Uterus (tissue), 2 donors: ENCODE results near the gene TMEM219.

Experiments used
- CTCF ChIP-seq, 4 experiments: fragments of 200-600 bp in 2 of 4; fragments of 450-650 bp in 2 of 4; sonication (generic) in 2 of 4; IDR thresholded peaks; one replicate each; pipeline ENCODE4 v1.5.1; 2016 to 2019; ENCODE audit warnings: antibody characterized with exemption in 4 of 4, mild to moderate bottlenecking in 2 of 4, moderate library complexity in 1 of 4
- POLR2A ChIP-seq, 2 donors: fragments of 450-650 bp; IDR thresholded peaks; one replicate each; pipeline ENCODE4 v1.6.1; 2016; ENCODE audit warnings: antibody characterized with exemption in 2 of 2, mild to moderate bottlenecking in 1 of 2, moderate library complexity in 1 of 2

DNA sequence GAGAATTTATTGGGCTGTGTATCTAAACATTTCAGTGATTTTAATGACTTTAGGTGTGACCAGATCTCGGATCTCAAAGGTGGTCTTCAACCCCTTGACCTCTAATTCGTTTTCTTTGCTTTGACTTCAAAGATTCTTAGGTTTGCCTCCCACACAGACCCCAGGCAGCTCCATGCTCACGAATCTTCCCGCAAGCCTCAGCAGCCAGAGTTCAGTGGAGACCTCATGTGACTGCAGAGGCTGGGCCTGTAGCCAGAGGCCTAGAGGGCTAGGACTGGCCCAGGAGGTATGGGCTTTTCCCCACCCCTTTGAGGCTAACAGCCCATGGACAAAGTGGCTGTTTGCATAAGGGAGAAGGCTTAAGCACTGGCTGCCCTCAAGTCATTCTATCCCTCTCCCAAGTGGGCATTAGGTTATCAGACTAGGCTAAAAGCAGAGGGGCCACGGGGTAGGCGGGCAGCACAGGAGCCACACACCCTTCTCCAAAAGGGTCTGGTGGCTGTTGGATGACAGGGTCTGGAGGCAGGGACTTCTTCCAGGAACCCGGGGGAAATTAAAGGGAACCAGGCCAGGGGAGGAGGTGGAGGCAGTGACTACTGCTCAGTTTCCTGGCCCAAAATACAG lies 30.6 kb downstream of the TMEM219 start:
- TF ChIP-seq POLR2A (IDR thresholded peaks at IDR 0.05), result no peak
- no peak for TF ChIP-seq CTCF (IDR thresholded peaks at IDR 0.05)
